Heart left ventricle (tissue), 13 donors: ENCODE measurements around the gene PLOD1.

Source experiments
- CTCF ChIP-seq, 12 donors: fragments of 200-600 bp; sonication (generic) in 4 of 12; IDR thresholded peaks; one replicate each; pipeline versions ENCODE4 v1.5.0 to v1.8.0; 2018 to 2022; ENCODE audit warnings: antibody characterized with exemption in 12 of 12, mild to moderate bottlenecking in 5 of 12
- POLR2A ChIP-seq, 2 donors: fragments of 450-650 bp; IDR thresholded peaks; one replicate each; pipeline ENCODE4 v1.6.1; 2017; ENCODE audit warnings: antibody characterized with exemption in 2 of 2, mild to moderate bottlenecking in 2 of 2, moderate library complexity in 2 of 2
- donor health status: ischemic (EF 13 %, LVEDD 7.1; RV severe dilation, severe dysfunction).
- donor health status: DM: no; HTN: yes; CAD: no.
- donor health status: DM: no; HTN: no; CAD: no.
- donor health status: ischemic (EF 25% LVEDD 6.9; RV normal size, moderate dysfunction).
- donor health status: ischemic (EF 25% LVEDD 5.7; RV mildly dilated, moderate dysfunction).
- donor health status: ischemic (EF 35%, LVEDD 5.7; RV mildly dilated, moderate dysfunction).
- donor health status: nonischemic (EF 11% LVEDD 7.7; RV severe dilation, severe dysfunction).
- donor health status: DM: yes; HTN: yes; CAD: no.
- donor health status: PGD.
- donor health status: ischemic (EF 29% LVEDD 5.4; RV normal size, mild dysfunction).
- donor health status: nonischemic (EF 23%, LVEDD 6.1; RV moderate dilation, normal function).

DNA sequence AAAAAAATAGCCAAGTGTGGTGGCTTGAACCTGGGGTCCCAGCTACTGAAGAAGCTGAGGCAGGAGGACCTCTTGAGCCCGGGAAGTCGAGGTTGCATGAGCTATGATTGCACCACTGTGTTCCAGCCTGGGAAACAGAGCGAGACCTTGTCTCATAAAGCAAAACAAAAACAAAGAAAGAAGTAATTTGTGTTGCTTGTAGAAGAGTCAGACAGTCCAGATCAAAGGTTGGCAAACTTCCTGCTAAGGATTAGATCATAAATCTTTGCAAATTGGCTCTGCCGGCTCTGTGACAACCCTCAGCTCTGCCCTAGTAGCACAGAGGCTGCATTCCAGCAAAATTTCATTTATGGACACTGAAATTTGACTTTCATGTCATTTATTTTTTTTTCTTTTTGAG, 26.7 kb downstream of the PLOD1 start:
- TF ChIP-seq CTCF (IDR thresholded peaks at IDR 0.05) (no peak), POLR2A (IDR thresholded peaks at IDR 0.05) (no peak)
